ENCODE results near the gene BCL3.

Gene BCL3

GRCh38 chr19:44748426-44749254, at the start of gene BCL3:
TSS of gene BCL3 (plus strand) at chr19:44748708. CDS start at chr19:44748791, 83 bp downstream.
- DNase-seq (ENCODE audit: low spot score) = peak; percentile 93
- TF ChIP-seq, protein P1, sequence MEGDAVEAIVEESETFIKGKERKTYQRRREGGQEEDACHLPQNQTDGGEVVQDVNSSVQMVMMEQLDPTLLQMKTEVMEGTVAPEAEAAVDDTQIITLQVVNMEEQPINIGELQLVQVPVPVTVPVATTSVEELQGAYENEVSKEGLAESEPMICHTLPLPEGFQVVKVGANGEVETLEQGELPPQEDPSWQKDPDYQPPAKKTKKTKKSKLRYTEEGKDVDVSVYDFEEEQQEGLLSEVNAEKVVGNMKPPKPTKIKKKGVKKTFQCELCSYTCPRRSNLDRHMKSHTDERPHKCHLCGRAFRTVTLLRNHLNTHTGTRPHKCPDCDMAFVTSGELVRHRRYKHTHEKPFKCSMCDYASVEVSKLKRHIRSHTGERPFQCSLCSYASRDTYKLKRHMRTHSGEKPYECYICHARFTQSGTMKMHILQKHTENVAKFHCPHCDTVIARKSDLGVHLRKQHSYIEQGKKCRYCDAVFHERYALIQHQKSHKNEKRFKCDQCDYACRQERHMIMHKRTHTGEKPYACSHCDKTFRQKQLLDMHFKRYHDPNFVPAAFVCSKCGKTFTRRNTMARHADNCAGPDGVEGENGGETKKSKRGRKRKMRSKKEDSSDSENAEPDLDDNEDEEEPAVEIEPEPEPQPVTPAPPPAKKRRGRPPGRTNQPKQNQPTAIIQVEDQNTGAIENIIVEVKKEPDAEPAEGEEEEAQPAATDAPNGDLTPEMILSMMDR (IDR thresholded peaks at IDR 0.05; ENCODE audit: extremely low read depth, missing control alignments) = no peak

DNA sequence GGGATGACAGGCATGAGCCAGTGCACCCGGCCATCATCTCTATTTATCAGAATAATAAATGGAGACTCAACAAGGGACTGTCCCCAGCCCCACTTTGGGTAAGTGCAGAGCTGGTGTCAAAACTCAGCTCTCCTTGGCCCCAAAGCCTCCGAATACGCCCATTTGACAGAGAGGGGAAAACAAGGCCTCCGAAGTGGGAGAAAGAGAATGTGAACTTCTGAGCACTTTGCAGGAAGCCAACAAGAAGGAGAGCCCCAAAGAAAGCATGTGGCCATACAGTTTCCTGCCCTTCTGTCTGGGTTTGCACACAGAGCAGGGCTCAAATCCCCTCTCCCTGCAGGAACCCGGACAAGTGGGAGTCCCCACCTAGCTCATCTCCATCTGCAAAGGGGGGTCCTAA, 48.0 kb upstream of the BCL3 start:
- TF ChIP-seq, protein P1 (IDR thresholded peaks at IDR 0.05; ENCODE audit: extremely low read depth, missing control alignments) = no peak
- DNase-seq (ENCODE audit: low spot score) = no peak

DNA sequence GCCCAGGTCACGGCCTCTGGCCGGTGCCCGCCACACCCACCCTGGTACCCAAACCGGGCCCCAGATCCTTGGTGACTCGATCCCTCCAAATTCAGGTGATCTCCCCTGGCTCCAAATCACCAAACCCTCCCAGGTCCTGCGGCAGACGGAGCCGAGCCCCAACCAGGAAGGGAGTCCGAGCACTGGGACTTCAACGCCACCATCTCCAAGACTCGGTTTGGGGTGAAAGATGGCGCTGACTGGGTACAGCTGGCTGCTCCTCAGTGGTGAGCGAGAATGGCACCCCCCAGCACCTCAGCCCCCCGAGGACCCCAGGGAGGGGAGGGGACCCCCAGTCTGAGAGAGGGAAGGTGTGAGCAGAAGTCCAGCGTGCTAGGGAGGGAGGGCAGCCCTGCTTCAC, 47.3 kb upstream of the BCL3 start:
- TF ChIP-seq, protein P1 (IDR thresholded peaks at IDR 0.05; ENCODE audit: extremely low read depth, missing control alignments) = no peak
- no peak for DNase-seq (ENCODE audit: low spot score)

GRCh38 chr19:44702551-44703176, 45.8 kb upstream of the BCL3 start:
- TF ChIP-seq, protein P1 (IDR thresholded peaks at IDR 0.05; ENCODE audit: extremely low read depth, missing control alignments) = no peak
- DNase-seq (ENCODE audit: low spot score) = no peak

DNA sequence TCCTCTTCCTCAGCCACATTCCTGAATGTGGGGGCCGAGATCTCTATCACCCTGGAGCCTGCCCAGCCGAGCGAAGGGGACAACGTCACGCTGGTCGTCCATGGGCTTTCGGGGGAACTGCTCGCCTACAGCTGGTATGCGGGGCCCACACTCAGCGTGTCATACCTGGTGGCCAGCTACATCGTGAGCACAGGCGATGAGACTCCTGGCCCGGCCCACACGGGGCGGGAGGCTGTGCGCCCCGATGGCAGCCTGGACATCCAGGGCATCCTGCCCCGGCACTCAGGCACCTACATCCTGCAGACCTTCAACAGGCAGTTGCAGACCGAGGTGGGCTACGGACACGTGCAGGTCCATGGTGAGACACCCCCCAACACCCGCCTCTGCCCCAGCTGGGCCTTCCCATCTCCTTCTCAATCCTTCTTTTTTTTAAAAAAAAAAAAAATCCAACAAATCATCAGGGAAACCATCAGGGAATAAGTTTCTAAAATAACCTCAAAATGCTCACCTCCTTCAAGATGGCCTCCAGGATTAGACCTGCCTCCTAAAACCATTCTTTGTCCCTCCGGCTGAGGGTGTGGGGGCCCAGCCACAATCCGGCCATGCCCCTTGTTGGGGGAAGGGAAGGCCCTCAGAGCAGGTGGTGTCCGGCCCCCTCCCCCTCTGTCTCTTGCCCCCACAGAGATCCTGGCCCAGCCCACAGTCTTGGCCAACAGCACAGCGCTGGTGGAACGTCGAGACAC, 45.0 kb upstream of the BCL3 start:
- no peak for DNase-seq (ENCODE audit: low spot score)
- TF ChIP-seq, protein P1 (IDR thresholded peaks at IDR 0.05; ENCODE audit: extremely low read depth, missing control alignments) = no peak

- TF ChIP-seq, protein P1 (IDR thresholded peaks at IDR 0.05; ENCODE audit: extremely low read depth, missing control alignments) = no peak
- no peak for DNase-seq (ENCODE audit: low spot score)
Observed at GRCh38 chr19:44704982-44705381, 43.5 kb upstream of the BCL3 start.
